HG02973 (cell line): ENCODE results near the gene SERPINE2.

Experiments used
- ATAC-seq: cut with Tn5 transposase; IDR thresholded peaks from one replicate; pipeline ENCODE4 v1.9.1; 2021; ENCODE audit warnings: moderate library complexity; ENCODE audit not compliant: unreplicated experiment

Gene SERPINE2

GRCh38 chr2:224046752-224047151 is 7.7 kb upstream of the SERPINE2 start:
- ATAC-seq, result no peak

GRCh38 chr2:224042191-224042696 is 3.2 kb upstream of the SERPINE2 start:
- ATAC-seq, result no peak

- ATAC-seq, result no peak
These were observed 2.5 kb upstream of the SERPINE2 start for GRCh38 chr2:224041554-224041953.

DNA sequence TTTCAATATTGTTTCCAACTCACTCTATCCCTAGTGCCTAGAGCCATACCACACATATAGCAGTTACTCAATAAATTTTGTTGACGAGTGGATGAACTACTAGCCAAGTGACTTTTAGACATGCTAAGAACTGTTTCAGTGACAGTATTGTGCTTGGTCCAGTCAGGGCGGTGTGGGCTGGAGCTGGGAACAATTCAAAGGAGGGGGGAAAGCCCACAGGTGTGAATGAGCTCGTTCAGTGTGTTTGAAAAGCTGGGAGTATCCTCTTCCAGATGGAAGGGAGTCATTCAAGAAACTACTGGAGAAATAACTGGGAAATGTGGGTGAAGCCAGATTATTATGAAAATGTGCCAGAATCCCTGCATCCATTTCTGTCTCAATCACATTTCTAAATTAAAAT is 1.7 kb upstream of the SERPINE2 start:
- no peak for ATAC-seq

- ATAC-seq, result peak; percentile 9
These were observed 819 bp upstream of the SERPINE2 start for GRCh38 chr2:224039770-224040440.

DNA sequence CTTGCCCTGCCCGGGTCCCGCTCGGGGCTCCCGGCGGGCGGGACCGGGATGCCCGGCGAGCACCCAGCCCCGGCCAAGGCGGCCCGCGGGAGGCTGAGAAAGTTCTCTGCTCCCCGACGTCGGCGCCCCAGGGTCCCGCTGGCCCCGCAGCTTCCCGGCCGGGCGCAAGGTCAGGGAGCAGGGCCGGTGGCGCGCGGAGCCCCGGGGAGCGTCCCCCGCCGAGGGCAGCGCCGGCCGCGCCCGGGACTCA is 331 bp downstream of the SERPINE2 start:
- ATAC-seq, result peak; percentile 28

DNA sequence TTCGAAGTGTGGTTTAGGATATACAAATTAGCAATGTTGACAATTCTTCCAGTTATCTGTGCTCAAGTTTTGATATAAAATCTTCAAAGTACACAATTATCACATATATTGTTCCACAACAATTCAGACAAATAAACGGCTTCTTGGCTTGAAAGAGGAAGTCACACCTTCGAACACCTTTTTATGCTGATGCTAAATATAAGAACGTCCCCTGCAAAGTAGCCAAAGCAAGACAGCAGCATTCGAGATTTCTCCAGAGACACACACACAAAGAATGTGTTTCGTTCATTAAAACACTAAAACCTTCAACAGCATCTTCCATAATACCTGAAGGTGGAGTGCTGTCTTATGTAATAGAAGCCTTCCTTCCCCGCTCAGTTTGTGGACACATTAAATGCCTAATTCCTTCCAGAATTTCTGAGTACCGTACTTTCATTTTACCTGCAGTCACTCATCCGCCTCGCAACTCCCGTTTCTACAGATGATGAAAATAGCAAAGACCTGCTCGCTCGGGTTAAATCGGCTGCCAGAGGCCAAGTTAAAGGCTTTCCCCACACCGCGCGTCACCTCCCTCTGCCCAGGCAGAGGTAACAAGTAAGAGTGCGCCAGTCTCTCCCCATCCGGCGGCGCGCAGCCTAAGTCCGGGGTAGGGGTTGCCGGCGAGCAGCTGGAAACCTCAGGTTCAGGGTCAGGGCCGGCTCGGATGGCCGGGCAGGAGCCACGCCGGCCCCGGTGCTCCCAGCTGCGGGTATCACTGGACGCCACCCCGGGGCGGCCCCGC is 847 bp downstream of the SERPINE2 start:
- ATAC-seq, result peak; percentile 55

DNA sequence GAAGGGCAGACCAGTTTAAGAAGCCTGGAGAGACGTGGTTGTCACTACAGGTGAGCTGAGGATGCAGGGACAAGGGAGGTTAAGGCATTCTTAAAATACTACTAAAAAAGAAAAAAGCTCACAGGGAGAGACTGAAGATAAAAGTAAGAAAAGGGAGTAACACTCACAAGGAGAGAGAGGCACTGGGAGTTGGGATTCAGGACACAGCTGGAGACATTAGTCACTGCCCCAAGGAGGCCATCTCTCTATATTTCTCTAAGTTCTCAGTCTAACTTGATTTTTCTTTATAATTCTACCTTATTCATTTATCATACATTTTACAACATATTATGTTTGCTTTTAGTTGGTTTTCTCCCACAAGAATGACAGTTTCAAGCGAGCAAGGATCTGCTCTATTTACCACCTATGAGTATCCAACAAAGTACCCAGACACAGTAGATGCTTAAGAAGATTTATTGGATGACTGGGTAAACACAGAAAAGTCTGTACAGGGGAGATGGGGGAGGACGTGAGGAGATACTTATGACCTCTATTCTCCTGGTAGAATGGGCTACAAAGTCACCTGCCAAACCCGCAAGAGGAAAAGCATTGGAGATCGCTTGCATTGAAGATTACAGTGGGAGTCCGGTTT is 2.2 kb downstream of the SERPINE2 start:
- ATAC-seq, result no peak

DNA sequence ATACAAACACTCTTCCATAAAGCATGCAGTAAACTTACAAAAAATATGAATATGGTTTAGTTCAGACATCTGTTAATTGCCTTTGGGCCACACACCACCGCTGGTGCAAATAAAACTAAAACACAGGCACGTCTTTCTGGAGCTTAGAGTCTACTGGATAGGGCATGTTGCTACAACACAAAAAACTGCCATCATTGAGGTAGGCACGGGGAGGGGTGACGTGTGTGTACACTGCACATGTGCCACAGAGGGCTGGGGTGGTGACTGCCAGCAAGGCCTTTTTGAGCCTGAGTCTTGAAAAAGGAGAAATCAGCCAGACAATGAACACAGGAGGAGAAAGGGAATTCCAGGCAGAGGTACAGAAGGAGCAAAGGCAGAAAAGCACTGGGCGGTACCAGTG is 5.1 kb downstream of the SERPINE2 start:
- ATAC-seq, result no peak

DNA sequence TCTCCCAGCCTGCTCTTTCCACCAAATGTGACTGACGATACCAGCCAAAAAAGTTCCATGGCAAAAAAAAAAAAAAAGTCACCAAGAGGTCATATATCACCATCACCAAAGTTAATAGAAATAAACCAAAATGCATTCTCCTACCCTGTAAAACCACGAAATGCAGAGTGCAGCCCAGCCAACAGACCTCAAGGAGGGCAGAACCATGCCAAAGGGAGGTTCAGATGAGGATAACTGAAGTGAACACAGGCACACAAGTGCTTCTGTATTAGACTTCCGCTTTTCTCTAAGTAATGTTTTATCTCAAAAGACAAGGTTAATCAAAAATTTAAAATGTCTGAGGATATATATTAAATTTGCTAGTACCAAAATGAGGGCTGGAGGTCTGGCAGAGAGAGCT is 5.5 kb downstream of the SERPINE2 start:
- no peak for ATAC-seq

GRCh38 chr2:224032283-224032682 is 6.8 kb downstream of the SERPINE2 start:
- no peak for ATAC-seq

GRCh38 chr2:224031358-224031970 is 7.6 kb downstream of the SERPINE2 start:
- no peak for ATAC-seq

- no peak for ATAC-seq
These were observed 8.3 kb downstream of the SERPINE2 start for GRCh38 chr2:224030786-224031185.

GRCh38 chr2:224029876-224030275 is 9.2 kb downstream of the SERPINE2 start:
- no peak for ATAC-seq

DNA sequence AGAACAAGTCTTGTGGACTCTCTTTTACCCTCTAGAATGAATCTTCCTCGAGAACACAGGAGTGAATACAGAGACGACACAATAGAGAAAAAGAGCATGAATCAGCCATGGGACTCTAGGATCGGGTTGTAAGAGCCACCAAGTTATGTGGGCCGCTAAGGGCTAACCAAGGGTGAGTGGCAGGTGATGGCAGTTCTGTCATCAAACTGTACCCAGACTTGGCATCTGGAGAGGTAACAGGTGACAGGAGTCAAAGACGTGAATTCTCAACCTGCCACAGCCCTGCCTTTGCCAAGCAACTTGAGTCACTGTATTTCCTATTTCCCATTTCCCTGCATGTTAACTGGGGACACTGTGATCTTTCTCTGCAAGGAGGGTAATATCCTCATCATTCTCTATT is 11.2 kb downstream of the SERPINE2 start:
- no peak for ATAC-seq

DNA sequence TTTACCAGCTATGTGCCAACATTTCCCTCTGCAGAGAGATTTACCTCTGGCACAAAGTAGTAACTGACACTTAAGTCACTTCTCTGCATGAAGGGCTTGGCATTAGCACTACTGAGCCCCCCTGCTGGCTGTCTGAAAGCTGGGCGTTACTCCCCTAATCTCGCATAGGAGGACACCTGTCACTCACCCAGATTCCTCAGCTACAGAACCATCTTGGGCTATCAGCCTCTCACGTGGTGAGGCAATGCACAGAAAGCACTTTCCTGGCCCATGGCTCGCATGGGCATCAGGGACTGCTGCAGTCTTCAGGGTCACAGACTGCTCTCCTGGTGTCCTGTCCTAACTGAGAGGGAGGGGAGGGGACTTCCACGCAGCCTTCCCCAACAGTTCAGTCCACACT is 12.0 kb downstream of the SERPINE2 start:
- no peak for ATAC-seq

GRCh38 chr2:224025874-224026273 is 13.2 kb downstream of the SERPINE2 start:
- peak; percentile 95 for ATAC-seq

DNA sequence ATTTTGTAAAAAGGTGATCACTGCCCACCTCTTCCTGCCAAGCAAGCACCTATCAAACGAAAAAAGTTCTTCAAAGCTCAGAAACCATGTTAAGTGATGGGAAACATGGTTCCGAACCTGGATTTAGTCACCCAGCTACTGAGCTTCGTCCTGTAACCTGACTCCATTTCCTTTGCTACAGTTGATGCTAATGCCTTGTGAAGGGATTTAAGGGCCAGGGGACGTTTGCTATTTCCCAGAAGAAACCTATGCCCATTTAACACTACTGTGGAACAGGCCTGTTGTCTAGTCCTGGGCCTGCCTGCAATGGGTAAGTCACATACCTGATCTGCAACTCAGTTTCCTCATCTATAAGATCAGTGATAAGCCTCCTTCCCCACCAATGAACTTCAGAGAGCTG is 14.8 kb downstream of the SERPINE2 start:
- ATAC-seq, result no peak

DNA sequence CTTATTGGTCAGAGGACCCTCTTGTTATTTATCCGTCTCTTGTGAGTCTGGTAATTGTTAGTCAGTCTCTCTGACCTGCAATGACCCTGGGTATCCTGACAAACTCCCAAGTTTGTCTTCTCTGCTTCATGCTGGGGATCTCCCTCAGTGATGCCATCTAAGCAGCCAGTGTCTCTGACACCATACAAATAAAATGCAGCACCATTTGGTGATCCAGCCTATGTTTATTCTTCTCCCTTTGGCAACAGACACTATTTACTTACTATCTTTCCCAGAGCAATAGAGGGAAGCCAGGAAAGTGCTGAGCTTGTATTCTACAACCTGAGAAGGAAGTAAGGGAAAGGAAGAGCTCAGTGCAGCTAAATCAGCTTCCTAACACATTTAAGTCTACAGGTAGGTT is 15.9 kb downstream of the SERPINE2 start:
- ATAC-seq, result no peak

- no peak for ATAC-seq
These were observed 16.6 kb downstream of the SERPINE2 start for GRCh38 chr2:224022486-224022885.

- ATAC-seq, result no peak
These were observed 18.6 kb downstream of the SERPINE2 start for GRCh38 chr2:224020523-224020922.

DNA sequence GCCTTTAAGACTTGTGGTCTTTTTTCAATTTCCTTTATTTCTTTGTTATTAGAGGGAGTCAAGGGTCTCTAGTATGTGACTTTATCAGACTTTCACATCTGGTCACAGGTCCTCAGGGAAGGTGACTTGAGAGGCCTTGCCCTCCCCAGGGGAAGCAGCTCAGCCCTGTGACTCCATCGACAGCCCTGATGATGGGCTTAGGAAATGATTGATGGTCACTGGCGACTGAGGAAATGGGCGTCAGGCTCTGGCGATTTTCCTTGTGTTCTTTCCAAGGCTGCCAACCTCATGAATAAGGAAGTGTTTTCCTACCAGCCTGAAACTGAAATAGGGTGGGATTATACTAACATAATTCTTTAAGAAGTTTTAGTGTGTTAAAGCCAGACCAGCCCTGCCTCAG is 21.1 kb downstream of the SERPINE2 start:
- ATAC-seq, result no peak
